WTC11 (cell line): ENCODE data around the gene CASKIN1. TPM values are rescaled to one million over a fixed set of nuclear protein-coding genes. Genes with fewer than 3 reads are reported as not detected.

Experiments used
- ATAC-seq: fragments of 200-7000 bp; cut with Tn5 transposase; 2 replicates; pipeline ENCODE4 v1.10.0; 2021; ENCODE audit warnings: mild to moderate bottlenecking, moderate library complexity
- CTCF ChIA-PET: fragments of 300-600 bp; sonication (Branson Sonifier 250); formaldehyde crosslinking; loops from one replicate; lab custom pipeline; 2021; ENCODE audit warnings: antibody characterized with exemption; lab: Charles Lee
- POLR2A ChIA-PET: fragments of 350-600 bp; sonication (Branson Sonifier 250); formaldehyde crosslinking; loops from one replicate; lab custom pipeline; 2021; ENCODE audit warnings: antibody characterized with exemption; lab: Charles Lee
- DNase-seq: peaks from one replicate; pipeline ENCODE4 v3.0.0; 2021; ENCODE audit warnings: low spot score
- H3K27ac Mint-ChIP-seq: 2 replicates; pipeline ENCODE4 v1.8.0; 2021; ENCODE audit warnings: mixed read lengths
- H3K27me3 Mint-ChIP-seq: 2 replicates; pipeline ENCODE4 v1.8.0; 2021; ENCODE audit warnings: low read depth, mild to moderate bottlenecking, moderate library complexity, mixed read lengths
- H3K36me3 Mint-ChIP-seq: 2 replicates; pipeline ENCODE4 v1.8.0; 2021; ENCODE audit warnings: mixed read lengths
- H3K4me1 Mint-ChIP-seq: 2 replicates; pipeline ENCODE4 v1.8.0; 2022; ENCODE audit warnings: mixed read lengths
- H3K4me3 Mint-ChIP-seq: 2 replicates; pipeline ENCODE4 v1.8.0; 2021; ENCODE audit warnings: mild to moderate bottlenecking, moderate library complexity, mixed read lengths
- H3K9me3 Mint-ChIP-seq: 2 replicates; pipeline ENCODE4 v1.8.0; 2021; ENCODE audit warnings: mixed read lengths
- ATF3 ChIP-seq: sonication (generic); formaldehyde crosslinking; conservative IDR thresholded peaks from 2 replicates; pipeline ENCODE4 v1.8.1; 2022; ENCODE audit warnings: mild to moderate bottlenecking, missing genetic modification reagents
- ESRRA ChIP-seq: sonication (generic); formaldehyde crosslinking; IDR thresholded peaks from 2 replicates; pipeline ENCODE4 v1.8.1; 2022; ENCODE audit warnings: mild to moderate bottlenecking, missing genetic modification reagents, borderline replicate concordance
- HMGA2 ChIP-seq: fragments of 250-450 bp; sonication (Bioruptor Pico); IDR thresholded peaks from 2 replicates; pipeline ENCODE4 v1.4.0; 2021; ENCODE audit warnings: mild to moderate bottlenecking, moderate library complexity
- MLX ChIP-seq: sonication (generic); formaldehyde crosslinking; IDR thresholded peaks from 2 replicates; pipeline ENCODE4 v1.8.1; 2023; ENCODE audit warnings: mild to moderate bottlenecking, missing genetic modification reagents, moderate library complexity
- OVOL2 ChIP-seq: fragments of 250-450 bp; sonication (Bioruptor Pico); IDR thresholded peaks from 2 replicates; pipeline ENCODE4 v1.9.0; 2021; ENCODE audit warnings: mild to moderate bottlenecking, borderline replicate concordance
- SMAD4 ChIP-seq: sonication (generic); formaldehyde crosslinking; IDR thresholded peaks from 2 replicates; pipeline ENCODE4 v1.8.0; 2022; ENCODE audit warnings: mild to moderate bottlenecking, missing genetic modification reagents
- TEAD4 ChIP-seq: sonication (generic); formaldehyde crosslinking; IDR thresholded peaks from 2 replicates; pipeline ENCODE4 v1.8.0; 2022; ENCODE audit warnings: mild to moderate bottlenecking, missing genetic modification reagents
- ZNF138 ChIP-seq: sonication (generic); formaldehyde crosslinking; conservative IDR thresholded peaks from 2 replicates; pipeline ENCODE4 v1.8.1; 2022; ENCODE audit warnings: mild to moderate bottlenecking, moderate library complexity, missing genetic modification reagents
- ZNF671 ChIP-seq: fragments of 250-450 bp; sonication (Bioruptor Pico); IDR thresholded peaks from 2 replicates; pipeline ENCODE4 v1.8.0; 2021; ENCODE audit warnings: mild to moderate bottlenecking
- total RNA-seq: library from RNA; stranded (reverse); gene quantifications from 3 replicates; pipeline ENCODE4 v1.2.3, GENCODE V29; 2021
- TF ChIP-seq, protein P1 (sequence below): sonication (generic); formaldehyde crosslinking; IDR thresholded peaks from 2 replicates; pipeline ENCODE4 v1.8.1; 2023; ENCODE audit warnings: mild to moderate bottlenecking, missing genetic modification reagents
- TF ChIP-seq, protein P2 (sequence below): sonication (generic); formaldehyde crosslinking; IDR thresholded peaks from 2 replicates; pipeline ENCODE4 v1.8.1; 2022; ENCODE audit warnings: mild to moderate bottlenecking, missing genetic modification reagents, moderate library complexity, borderline replicate concordance
- TF ChIP-seq, protein P3 (sequence below): sonication (generic); formaldehyde crosslinking; IDR thresholded peaks from 2 replicates; pipeline ENCODE4 v1.8.0; 2022; ENCODE audit warnings: mild to moderate bottlenecking, missing genetic modification reagents
- TF ChIP-seq, protein P4 (sequence below): fragments of 250-450 bp; sonication (Bioruptor Pico); IDR thresholded peaks from 2 replicates; pipeline ENCODE4 v1.9.0; 2021; ENCODE audit warnings: mild to moderate bottlenecking, borderline replicate concordance
- TF ChIP-seq, protein P5 (sequence below): sonication (generic); formaldehyde crosslinking; IDR thresholded peaks from 2 replicates; pipeline ENCODE4 v1.8.0; 2022; ENCODE audit warnings: mild to moderate bottlenecking, missing genetic modification reagents
- TF ChIP-seq, protein P6 (sequence below): sonication (generic); formaldehyde crosslinking; IDR thresholded peaks from 2 replicates; pipeline ENCODE4 v1.8.1; 2023; ENCODE audit warnings: mild to moderate bottlenecking, moderate library complexity, missing genetic modification reagents
- TF ChIP-seq, protein P7 (sequence below): fragments of 200-600 bp; IDR thresholded peaks from 2 replicates; pipeline ENCODE4 v1.8.0; 2022; ENCODE audit warnings: antibody characterized with exemption

CASKIN1 gene
- total RNA-seq, 1 experiment from 2014 or later = 9.4 TPM

DNA sequence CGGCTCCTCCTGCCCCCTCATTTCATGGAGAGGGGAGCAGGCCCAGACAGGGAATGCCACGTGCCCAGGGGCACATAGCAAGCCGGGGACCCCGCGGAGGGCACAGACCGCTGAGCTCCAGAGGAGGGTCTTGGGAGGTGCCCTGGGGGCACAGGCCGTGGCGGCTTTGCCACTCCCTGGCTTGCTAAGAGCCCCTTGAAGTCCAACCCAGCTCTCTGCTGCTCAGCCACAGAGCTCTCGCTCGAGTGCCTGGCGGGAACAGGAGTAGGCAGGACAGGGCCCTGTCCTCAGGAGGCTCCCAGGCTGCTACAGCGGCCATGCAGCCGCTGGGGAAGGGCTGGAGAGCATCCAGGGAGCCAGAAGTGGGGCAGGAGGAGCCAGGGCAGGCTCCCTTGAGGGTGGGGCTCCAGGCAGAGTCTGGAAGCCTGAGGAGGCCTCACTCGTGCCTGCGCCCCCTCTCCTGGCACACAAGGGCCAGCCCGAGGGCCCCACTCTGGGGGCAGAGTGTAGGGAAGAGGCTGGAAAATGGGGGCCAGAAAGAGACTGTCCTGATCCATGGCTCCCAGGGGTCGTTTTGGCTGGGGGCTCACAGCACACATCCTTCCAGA lies 52.4 kb downstream of the CASKIN1 start:
- ATAC-seq = no peak
- DNase-seq = no peak
- Mint-ChIP-seq H3K27me3 (peaks cover 55% of the 10 kb centered on the region), H3K36me3 (no peaks in the 10 kb centered on the region), H3K4me3 (no peak overlapping the region), H3K9me3 (no peaks in the 10 kb centered on the region), H3K4me1 (no peaks in the 10 kb centered on the region), H3K27ac (no peak overlapping the region)
- TF ChIP-seq, protein P1, sequence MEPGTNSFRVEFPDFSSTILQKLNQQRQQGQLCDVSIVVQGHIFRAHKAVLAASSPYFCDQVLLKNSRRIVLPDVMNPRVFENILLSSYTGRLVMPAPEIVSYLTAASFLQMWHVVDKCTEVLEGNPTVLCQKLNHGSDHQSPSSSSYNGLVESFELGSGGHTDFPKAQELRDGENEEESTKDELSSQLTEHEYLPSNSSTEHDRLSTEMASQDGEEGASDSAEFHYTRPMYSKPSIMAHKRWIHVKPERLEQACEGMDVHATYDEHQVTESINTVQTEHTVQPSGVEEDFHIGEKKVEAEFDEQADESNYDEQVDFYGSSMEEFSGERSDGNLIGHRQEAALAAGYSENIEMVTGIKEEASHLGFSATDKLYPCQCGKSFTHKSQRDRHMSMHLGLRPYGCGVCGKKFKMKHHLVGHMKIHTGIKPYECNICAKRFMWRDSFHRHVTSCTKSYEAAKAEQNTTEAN (CRISPR knock-in tag) = no peak
- no peak for TF ChIP-seq ZNF671 (CRISPR knock-in tag)
- CTCF ChIA-PET = interaction anchor here (0.8 to 2.7 kb wide), 4 partner anchors 51 to 140 kb away, joined by 3 to 10 read pairs (median 4); no protein-coding TSS in a partner anchor
- POLR2A ChIA-PET = no interaction called here

- no peaks in the 10 kb centered on the region for H3K4me1 Mint-ChIP-seq
- H3K9me3 Mint-ChIP-seq = no peaks in the 10 kb centered on the region
- TF ChIP-seq ATF3 (CRISPR knock-in tag) (no peak), TEAD4 (CRISPR knock-in tag) (no peak), ESRRA (CRISPR knock-in tag) (no peak), SMAD4 (CRISPR knock-in tag) (no peak), ZNF138 (CRISPR knock-in tag) (no peak), OVOL2 (no peak), MLX (no peak), HMGA2 (CRISPR knock-in tag) (no peak)
- TF ChIP-seq, protein P2, sequence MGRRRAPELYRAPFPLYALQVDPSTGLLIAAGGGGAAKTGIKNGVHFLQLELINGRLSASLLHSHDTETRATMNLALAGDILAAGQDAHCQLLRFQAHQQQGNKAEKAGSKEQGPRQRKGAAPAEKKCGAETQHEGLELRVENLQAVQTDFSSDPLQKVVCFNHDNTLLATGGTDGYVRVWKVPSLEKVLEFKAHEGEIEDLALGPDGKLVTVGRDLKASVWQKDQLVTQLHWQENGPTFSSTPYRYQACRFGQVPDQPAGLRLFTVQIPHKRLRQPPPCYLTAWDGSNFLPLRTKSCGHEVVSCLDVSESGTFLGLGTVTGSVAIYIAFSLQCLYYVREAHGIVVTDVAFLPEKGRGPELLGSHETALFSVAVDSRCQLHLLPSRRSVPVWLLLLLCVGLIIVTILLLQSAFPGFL (CRISPR knock-in tag) = no peak
- TF ChIP-seq, protein P3, sequence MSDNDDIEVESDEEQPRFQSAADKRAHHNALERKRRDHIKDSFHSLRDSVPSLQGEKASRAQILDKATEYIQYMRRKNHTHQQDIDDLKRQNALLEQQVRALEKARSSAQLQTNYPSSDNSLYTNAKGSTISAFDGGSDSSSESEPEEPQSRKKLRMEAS (CRISPR knock-in tag) = no peak
- TF ChIP-seq, protein P4, sequence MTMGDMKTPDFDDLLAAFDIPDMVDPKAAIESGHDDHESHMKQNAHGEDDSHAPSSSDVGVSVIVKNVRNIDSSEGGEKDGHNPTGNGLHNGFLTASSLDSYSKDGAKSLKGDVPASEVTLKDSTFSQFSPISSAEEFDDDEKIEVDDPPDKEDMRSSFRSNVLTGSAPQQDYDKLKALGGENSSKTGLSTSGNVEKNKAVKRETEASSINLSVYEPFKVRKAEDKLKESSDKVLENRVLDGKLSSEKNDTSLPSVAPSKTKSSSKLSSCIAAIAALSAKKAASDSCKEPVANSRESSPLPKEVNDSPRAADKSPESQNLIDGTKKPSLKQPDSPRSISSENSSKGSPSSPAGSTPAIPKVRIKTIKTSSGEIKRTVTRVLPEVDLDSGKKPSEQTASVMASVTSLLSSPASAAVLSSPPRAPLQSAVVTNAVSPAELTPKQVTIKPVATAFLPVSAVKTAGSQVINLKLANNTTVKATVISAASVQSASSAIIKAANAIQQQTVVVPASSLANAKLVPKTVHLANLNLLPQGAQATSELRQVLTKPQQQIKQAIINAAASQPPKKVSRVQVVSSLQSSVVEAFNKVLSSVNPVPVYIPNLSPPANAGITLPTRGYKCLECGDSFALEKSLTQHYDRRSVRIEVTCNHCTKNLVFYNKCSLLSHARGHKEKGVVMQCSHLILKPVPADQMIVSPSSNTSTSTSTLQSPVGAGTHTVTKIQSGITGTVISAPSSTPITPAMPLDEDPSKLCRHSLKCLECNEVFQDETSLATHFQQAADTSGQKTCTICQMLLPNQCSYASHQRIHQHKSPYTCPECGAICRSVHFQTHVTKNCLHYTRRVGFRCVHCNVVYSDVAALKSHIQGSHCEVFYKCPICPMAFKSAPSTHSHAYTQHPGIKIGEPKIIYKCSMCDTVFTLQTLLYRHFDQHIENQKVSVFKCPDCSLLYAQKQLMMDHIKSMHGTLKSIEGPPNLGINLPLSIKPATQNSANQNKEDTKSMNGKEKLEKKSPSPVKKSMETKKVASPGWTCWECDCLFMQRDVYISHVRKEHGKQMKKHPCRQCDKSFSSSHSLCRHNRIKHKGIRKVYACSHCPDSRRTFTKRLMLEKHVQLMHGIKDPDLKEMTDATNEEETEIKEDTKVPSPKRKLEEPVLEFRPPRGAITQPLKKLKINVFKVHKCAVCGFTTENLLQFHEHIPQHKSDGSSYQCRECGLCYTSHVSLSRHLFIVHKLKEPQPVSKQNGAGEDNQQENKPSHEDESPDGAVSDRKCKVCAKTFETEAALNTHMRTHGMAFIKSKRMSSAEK (CRISPR knock-in tag) = no peak
- TF ChIP-seq, protein P5, sequence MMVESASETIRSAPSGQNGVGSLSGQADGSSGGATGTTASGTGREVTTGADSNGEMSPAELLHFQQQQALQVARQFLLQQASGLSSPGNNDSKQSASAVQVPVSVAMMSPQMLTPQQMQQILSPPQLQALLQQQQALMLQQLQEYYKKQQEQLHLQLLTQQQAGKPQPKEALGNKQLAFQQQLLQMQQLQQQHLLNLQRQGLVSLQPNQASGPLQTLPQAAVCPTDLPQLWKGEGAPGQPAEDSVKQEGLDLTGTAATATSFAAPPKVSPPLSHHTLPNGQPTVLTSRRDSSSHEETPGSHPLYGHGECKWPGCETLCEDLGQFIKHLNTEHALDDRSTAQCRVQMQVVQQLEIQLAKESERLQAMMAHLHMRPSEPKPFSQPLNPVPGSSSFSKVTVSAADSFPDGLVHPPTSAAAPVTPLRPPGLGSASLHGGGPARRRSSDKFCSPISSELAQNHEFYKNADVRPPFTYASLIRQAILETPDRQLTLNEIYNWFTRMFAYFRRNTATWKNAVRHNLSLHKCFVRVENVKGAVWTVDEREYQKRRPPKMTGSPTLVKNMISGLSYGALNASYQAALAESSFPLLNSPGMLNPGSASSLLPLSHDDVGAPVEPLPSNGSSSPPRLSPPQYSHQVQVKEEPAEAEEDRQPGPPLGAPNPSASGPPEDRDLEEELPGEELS = no peak
- TF ChIP-seq, protein P6, sequence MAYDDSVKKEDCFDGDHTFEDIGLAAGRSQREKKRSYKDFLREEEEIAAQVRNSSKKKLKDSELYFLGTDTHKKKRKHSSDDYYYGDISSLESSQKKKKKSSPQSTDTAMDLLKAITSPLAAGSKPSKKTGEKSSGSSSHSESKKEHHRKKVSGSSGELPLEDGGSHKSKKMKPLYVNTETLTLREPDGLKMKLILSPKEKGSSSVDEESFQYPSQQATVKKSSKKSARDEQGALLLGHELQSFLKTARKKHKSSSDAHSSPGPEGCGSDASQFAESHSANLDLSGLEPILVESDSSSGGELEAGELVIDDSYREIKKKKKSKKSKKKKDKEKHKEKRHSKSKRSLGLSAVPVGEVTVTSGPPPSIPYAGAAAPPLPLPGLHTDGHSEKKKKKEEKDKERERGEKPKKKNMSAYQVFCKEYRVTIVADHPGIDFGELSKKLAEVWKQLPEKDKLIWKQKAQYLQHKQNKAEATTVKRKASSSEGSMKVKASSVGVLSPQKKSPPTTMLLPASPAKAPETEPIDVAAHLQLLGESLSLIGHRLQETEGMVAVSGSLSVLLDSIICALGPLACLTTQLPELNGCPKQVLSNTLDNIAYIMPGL (CRISPR knock-in tag) = no peak
- TF ChIP-seq, protein P7, sequence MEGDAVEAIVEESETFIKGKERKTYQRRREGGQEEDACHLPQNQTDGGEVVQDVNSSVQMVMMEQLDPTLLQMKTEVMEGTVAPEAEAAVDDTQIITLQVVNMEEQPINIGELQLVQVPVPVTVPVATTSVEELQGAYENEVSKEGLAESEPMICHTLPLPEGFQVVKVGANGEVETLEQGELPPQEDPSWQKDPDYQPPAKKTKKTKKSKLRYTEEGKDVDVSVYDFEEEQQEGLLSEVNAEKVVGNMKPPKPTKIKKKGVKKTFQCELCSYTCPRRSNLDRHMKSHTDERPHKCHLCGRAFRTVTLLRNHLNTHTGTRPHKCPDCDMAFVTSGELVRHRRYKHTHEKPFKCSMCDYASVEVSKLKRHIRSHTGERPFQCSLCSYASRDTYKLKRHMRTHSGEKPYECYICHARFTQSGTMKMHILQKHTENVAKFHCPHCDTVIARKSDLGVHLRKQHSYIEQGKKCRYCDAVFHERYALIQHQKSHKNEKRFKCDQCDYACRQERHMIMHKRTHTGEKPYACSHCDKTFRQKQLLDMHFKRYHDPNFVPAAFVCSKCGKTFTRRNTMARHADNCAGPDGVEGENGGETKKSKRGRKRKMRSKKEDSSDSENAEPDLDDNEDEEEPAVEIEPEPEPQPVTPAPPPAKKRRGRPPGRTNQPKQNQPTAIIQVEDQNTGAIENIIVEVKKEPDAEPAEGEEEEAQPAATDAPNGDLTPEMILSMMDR = no peak
- no peak overlapping the region for H3K4me3 Mint-ChIP-seq
- ChIA-PET POLR2A (no interaction called here), CTCF (interaction anchor here (0.6 to 2.7 kb wide), 5 partner anchors 52 to 140 kb away, joined by 3 to 10 read pairs (median 3); no protein-coding TSS in a partner anchor)
- DNase-seq (no peak), ATAC-seq (no peak)
- peaks cover 62% of the 10 kb centered on the region for H3K27me3 Mint-ChIP-seq
- H3K36me3 Mint-ChIP-seq = no peaks in the 10 kb centered on the region
- H3K27ac Mint-ChIP-seq = no peak overlapping the region
These were observed 53.2 kb downstream of the CASKIN1 start for GRCh38 chr16:2142942-2143877.
